Gastrocnemius medialis (tissue), 4 donors: Measurements from ENCODE around the gene SV2B. TPM values are rescaled to one million over a fixed set of nuclear protein-coding genes. Genes with fewer than 3 reads are reported as not detected.

Experiments
- ATAC-seq, 2 donors: fragments of 150-250 bp; one replicate each; pipeline ENCODE4 v1.9.1; 2016
- DNase-seq, 2 donors: peaks; one replicate each; pipeline ENCODE4 v3.0.0-alpha.2; 2019
- H3K27ac ChIP-seq, 4 donors: fragments of 200-600 bp; sonication (generic); 1 replicate in 1 of 4; 2 replicates in 3 of 4; pipeline ENCODE4 v1.5.1; 2016 to 2018; ENCODE audit warnings: mild to moderate bottlenecking in 2 of 4, moderate library complexity in 1 of 4
- H3K27me3 ChIP-seq, 3 donors: fragments of 200-600 bp; sonication (generic) in 2 of 3; 1 replicate in 1 of 3; 2 replicates in 2 of 3; pipeline versions ENCODE4 v1.5.1 to v1.6.0; 2016 to 2019; ENCODE audit warnings: mild to moderate bottlenecking in 1 of 3, moderate library complexity in 1 of 3
- H3K36me3 ChIP-seq, 2 donors: fragments of 200-600 bp; sonication (generic) in 1 of 2; one replicate each; pipeline ENCODE4 v1.5.1; 2017 to 2018
- H3K4me1 ChIP-seq, 2 donors: fragments of 200-600 bp; sonication (generic) in 1 of 2; one replicate each; pipeline ENCODE4 v1.5.1; 2016 to 2017; ENCODE audit warnings: mild to moderate bottlenecking in 2 of 2
- H3K4me3 ChIP-seq, 4 donors: fragments of 200-600 bp; sonication (generic) in 3 of 4; 1 replicate in 1 of 4; 2 replicates in 3 of 4; pipeline ENCODE4 v1.5.1; 2016 to 2019; ENCODE audit warnings: mild to moderate bottlenecking in 2 of 4
- H3K9me3 ChIP-seq, 3 donors: fragments of 200-600 bp; sonication (generic) in 2 of 3; 1 replicate in 1 of 3; 2 replicates in 2 of 3; pipeline ENCODE4 v1.5.1; 2016 to 2019
- POLR2A ChIP-seq, 2 donors: fragments of 450-650 bp; IDR thresholded peaks; one replicate each; pipeline ENCODE4 v1.6.1; 2017; ENCODE audit warnings: antibody characterized with exemption in 2 of 2, mild to moderate bottlenecking in 2 of 2, moderate library complexity in 2 of 2
- in situ Hi-C, 4 donors: fragments of 200-750 bp; cut with MboI; loops; one replicate each; pipeline versions ENCODE4 v1.15.0 to v1.8.0; 2017; ENCODE audit warnings: low sequenced_read_pairs in 4 of 4
- intact Hi-C: fragments of 100-400 bp; cut with DNase I; formaldehyde crosslinking; loops from one replicate; pipeline ENCODE4 v1.15.1; 2023; ENCODE audit warnings: low total_unique reads
- total RNA-seq, 4 donors: library from RNA; depleted of rRNA; stranded (reverse); fragments of >200 nt; gene quantifications; one replicate each; pipeline versions ENCODE4 v1.1.0 to v1.2.3, GENCODE V29; 2016
- TF ChIP-seq, protein P1 (sequence below), 5 experiments: fragments of 450-650 bp in 3 of 5; fragments of 200-600 bp in 2 of 5; sonication (generic) in 2 of 5; IDR thresholded peaks in 4 of 5; conservative IDR thresholded peaks in 1 of 5; 1 replicate in 4 of 5; 2 replicates in 1 of 5; pipeline ENCODE4 v1.5.1; 2016 to 2019; ENCODE audit warnings: antibody characterized with exemption in 5 of 5, mild to moderate bottlenecking in 3 of 5, moderate library complexity in 3 of 5

SV2B gene
- total RNA-seq, 4 donors from 2014 or later: 0.36 to 0.89 (median 0.67) TPM

DNA sequence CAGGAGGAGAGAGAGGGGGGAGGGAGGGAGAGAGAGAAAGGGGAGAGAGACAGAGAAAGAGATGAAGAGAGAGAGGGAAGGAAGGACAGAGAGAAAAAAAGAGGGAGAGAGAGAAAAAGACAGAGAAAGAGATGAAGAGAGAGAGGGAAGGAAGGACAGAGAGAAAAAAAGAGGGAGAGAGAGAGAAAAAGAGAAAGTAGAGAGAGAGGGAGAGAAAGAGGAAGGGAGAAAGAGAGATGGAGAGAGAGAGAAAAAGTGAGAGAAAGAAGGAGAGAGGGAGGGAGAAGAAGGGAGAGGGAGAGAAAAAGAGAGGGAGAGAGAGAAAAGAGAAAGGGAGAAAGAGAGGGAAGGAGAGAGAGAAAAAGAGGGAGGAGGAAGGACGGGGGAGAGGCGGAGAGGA, 204.2 kb downstream of the SV2B start:
- Histone ChIP-seq H3K4me3 (no peak overlapping the region), H3K27me3 (peaks cover 2 to 18% (median 6%) of the 10 kb centered on the region in 3 donors), H3K4me1 (peaks cover 0 to 3% of the 10 kb centered on the region in 2 donors), H3K27ac (no peak overlapping the region), H3K36me3 (no peaks in the 10 kb centered on the region), H3K9me3 (no peaks in the 10 kb centered on the region)
- DNase-seq (no peak), ATAC-seq (no peak)
- intact Hi-C loops: loop anchor here (2.0 to 10.0 kb wide), 2 partner anchors 221 to 779 kb away; no protein-coding TSS in a partner anchor
- TF ChIP-seq, protein P1, sequence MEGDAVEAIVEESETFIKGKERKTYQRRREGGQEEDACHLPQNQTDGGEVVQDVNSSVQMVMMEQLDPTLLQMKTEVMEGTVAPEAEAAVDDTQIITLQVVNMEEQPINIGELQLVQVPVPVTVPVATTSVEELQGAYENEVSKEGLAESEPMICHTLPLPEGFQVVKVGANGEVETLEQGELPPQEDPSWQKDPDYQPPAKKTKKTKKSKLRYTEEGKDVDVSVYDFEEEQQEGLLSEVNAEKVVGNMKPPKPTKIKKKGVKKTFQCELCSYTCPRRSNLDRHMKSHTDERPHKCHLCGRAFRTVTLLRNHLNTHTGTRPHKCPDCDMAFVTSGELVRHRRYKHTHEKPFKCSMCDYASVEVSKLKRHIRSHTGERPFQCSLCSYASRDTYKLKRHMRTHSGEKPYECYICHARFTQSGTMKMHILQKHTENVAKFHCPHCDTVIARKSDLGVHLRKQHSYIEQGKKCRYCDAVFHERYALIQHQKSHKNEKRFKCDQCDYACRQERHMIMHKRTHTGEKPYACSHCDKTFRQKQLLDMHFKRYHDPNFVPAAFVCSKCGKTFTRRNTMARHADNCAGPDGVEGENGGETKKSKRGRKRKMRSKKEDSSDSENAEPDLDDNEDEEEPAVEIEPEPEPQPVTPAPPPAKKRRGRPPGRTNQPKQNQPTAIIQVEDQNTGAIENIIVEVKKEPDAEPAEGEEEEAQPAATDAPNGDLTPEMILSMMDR (IDR thresholded peaks at IDR 0.05 in 4 of 5, conservative IDR thresholded peaks at IDR 0.05 in 1 of 5): no peak
- TF ChIP-seq POLR2A (IDR thresholded peaks at IDR 0.05): no peak
- in situ Hi-C loops: loop anchor here in 3 of 4 donors (5.0 to 25.0 kb wide), 6 partner anchors 221 to 781 kb away; no protein-coding TSS in a partner anchor

DNA sequence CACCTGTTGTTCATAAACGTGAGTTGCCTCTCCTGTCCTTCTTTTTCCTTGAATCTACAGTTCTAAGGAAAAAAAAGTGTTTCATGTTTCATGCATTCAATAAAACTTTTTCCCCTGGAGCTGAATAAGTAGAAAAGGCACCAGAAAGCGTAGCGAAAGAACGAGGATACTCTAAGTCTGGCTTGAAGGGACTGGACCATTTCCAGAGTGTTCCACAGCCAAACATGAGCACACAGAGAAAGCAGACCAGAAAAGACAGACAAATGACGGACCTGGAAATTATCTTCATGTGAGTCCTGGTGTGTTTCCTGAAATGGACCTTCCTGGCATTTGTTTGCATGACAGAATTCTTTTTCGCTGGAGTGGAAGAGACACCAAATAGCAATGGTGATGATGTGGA, 204.7 kb downstream of the SV2B start:
- DNase-seq (no peak), ATAC-seq (no peak)
- peaks cover 2 to 18% (median 6%) of the 10 kb centered on the region in 3 donors for H3K27me3 ChIP-seq
- TF ChIP-seq, protein P1 (IDR thresholded peaks at IDR 0.05 in 4 of 5, conservative IDR thresholded peaks at IDR 0.05 in 1 of 5): no peak
- TF ChIP-seq POLR2A (IDR thresholded peaks at IDR 0.05): no peak
- in situ Hi-C loops (loop anchor here (5.0 to 25.0 kb wide), 6 partner anchors 220 to 780 kb away; no protein-coding TSS in a partner anchor), intact Hi-C loops (loop anchor here (2.0 to 10.0 kb wide), 2 partner anchors 220 to 778 kb away; no protein-coding TSS in a partner anchor)
- H3K36me3 ChIP-seq: no peaks in the 10 kb centered on the region
- H3K27ac ChIP-seq: no peak overlapping the region
- peaks cover 0 to 3% of the 10 kb centered on the region in 2 donors for H3K4me1 ChIP-seq
- H3K4me3 ChIP-seq: no peak overlapping the region
- no peaks in the 10 kb centered on the region for H3K9me3 ChIP-seq

DNA sequence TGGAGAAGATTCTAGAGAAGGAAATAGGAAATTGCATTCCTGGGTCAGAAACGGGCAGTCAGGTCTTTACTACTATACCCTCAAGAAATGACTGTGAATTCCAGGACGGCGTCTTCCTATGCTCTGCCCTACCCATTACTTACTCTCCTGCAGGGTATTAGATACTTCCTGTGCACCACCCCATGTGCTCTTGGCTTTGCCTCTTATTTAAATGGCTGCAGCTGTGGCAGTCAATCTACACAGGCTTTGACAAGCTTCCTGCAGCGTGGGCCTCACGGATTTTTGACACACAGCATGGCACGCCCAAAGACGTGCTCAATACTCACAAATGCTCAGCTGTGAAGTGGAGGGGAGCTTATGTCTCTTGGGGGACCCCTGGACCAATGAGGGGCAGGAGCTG, 206.1 kb downstream of the SV2B start:
- TF ChIP-seq, protein P1 (IDR thresholded peaks at IDR 0.05 in 4 of 5, conservative IDR thresholded peaks at IDR 0.05 in 1 of 5): no peak
- no peak for TF ChIP-seq POLR2A (IDR thresholded peaks at IDR 0.05)
- in situ Hi-C loops: loop anchor here (5.0 to 25.0 kb wide), 6 partner anchors 219 to 779 kb away; no protein-coding TSS in a partner anchor
- DNase-seq (no peak), ATAC-seq (no peak)
- Histone ChIP-seq H3K4me1 (peaks cover 0 to 3% of the 10 kb centered on the region in 2 donors), H3K9me3 (no peaks in the 10 kb centered on the region), H3K36me3 (no peaks in the 10 kb centered on the region), H3K27ac (no peak overlapping the region), H3K27me3 (peaks cover 2 to 18% (median 6%) of the 10 kb centered on the region in 3 donors), H3K4me3 (no peak overlapping the region)
- intact Hi-C loops: loop anchor here (10.0 kb wide), 1 partner anchor 219 kb away; no protein-coding TSS in a partner anchor

DNA sequence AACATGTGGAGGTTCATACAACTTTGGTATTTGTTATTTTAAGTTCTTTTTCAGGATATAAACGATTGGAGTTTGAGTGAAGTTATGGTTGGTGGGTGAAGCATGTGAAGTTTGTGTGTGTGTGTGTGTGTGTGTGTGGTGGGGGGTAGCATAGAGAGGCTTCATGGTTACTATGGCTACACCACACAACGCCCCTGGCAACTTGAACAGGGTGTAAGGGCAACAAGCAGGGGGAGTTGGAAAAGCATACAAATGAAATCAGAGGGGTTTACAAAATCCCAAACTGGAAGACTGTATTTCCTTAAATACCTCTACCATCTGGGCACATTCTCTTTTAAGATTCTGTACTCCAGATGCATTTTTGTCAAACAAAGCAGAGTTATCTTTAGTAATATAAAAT, 207.5 kb downstream of the SV2B start:
- H3K4me3 ChIP-seq: no peak overlapping the region
- no peaks in the 10 kb centered on the region for H3K9me3 ChIP-seq
- H3K27ac ChIP-seq: no peak overlapping the region
- no peaks in the 10 kb centered on the region for H3K36me3 ChIP-seq
- DNase-seq (no peak), ATAC-seq (no peak)
- intact Hi-C loops: loop anchor here (10.0 kb wide), 1 partner anchor 217 kb away; no protein-coding TSS in a partner anchor
- in situ Hi-C loops: loop anchor here (5.0 to 25.0 kb wide), 6 partner anchors 217 to 777 kb away; no protein-coding TSS in a partner anchor
- no peak for TF ChIP-seq POLR2A (IDR thresholded peaks at IDR 0.05)
- TF ChIP-seq, protein P1 (IDR thresholded peaks at IDR 0.05 in 4 of 5, conservative IDR thresholded peaks at IDR 0.05 in 1 of 5): no peak
- peaks cover 2 to 18% (median 6%) of the 10 kb centered on the region in 3 donors for H3K27me3 ChIP-seq
- H3K4me1 ChIP-seq: peaks cover 0 to 3% of the 10 kb centered on the region in 2 donors
